ENCODE data around the gene GULP1.
"Not testable (repeated sequence)": the region's sequence is repeated elsewhere in the genome, so short reads cannot be mapped to it uniquely, and the experiment has no call there.

Gene GULP1

GRCh38 chr2:188522517-188522916 is 230.8 kb downstream of the GULP1 start:
- in situ Hi-C loops (cut with MboI; ENCODE audit: low sequenced_read_pairs): no loop called here

- in situ Hi-C loops (cut with MboI; ENCODE audit: low sequenced_read_pairs): no loop called here
Observed at GRCh38 chr2:188523919-188524318, 232.2 kb downstream of the GULP1 start.

- in situ Hi-C loops (cut with MboI; ENCODE audit: low sequenced_read_pairs): no loop called here
Observed at GRCh38 chr2:188524519-188525113, 232.9 kb downstream of the GULP1 start.

- in situ Hi-C loops (cut with MboI; ENCODE audit: low sequenced_read_pairs): no loop called here
Observed at GRCh38 chr2:188526701-188527100, 235.0 kb downstream of the GULP1 start.

- in situ Hi-C loops (cut with MboI; ENCODE audit: low sequenced_read_pairs): no loop called here
Observed at GRCh38 chr2:188527141-188527540, 235.5 kb downstream of the GULP1 start.

GRCh38 chr2:188527581-188527993 is 235.9 kb downstream of the GULP1 start:
- in situ Hi-C loops (cut with MboI; ENCODE audit: low sequenced_read_pairs): no loop called here

- in situ Hi-C loops (cut with MboI; ENCODE audit: low sequenced_read_pairs): no loop called here
Observed at GRCh38 chr2:188529710-188530109, 238.0 kb downstream of the GULP1 start.

- in situ Hi-C loops (cut with MboI; ENCODE audit: low sequenced_read_pairs): no loop called here
Observed at GRCh38 chr2:188534875-188535274, 243.2 kb downstream of the GULP1 start.

GRCh38 chr2:188551671-188552070 is 260.0 kb downstream of the GULP1 start:
- in situ Hi-C loops (cut with MboI; ENCODE audit: low sequenced_read_pairs): no loop called here

GRCh38 chr2:188557081-188557480 is 265.4 kb downstream of the GULP1 start:
- in situ Hi-C loops (cut with MboI; ENCODE audit: low sequenced_read_pairs): no loop called here

- in situ Hi-C loops (cut with MboI; ENCODE audit: low sequenced_read_pairs): not testable (repeated sequence)
Observed at GRCh38 chr2:188559455-188559854, 267.8 kb downstream of the GULP1 start.

- in situ Hi-C loops (cut with MboI; ENCODE audit: low sequenced_read_pairs): no loop called here
Observed at GRCh38 chr2:188561473-188561979, 269.9 kb downstream of the GULP1 start.

- in situ Hi-C loops (cut with MboI; ENCODE audit: low sequenced_read_pairs): no loop called here
Observed at GRCh38 chr2:188569431-188570165, 277.9 kb downstream of the GULP1 start.

- in situ Hi-C loops (cut with MboI; ENCODE audit: low sequenced_read_pairs): no loop called here
Observed at GRCh38 chr2:188570370-188570769, 278.7 kb downstream of the GULP1 start.

- in situ Hi-C loops (cut with MboI; ENCODE audit: low sequenced_read_pairs): no loop called here
Observed at GRCh38 chr2:188571543-188572303, 280.0 kb downstream of the GULP1 start.

GRCh38 chr2:188572592-188572991 is 280.9 kb downstream of the GULP1 start:
- in situ Hi-C loops (cut with MboI; ENCODE audit: low sequenced_read_pairs): no loop called here

GRCh38 chr2:188573453-188573852 is 281.8 kb downstream of the GULP1 start:
- in situ Hi-C loops (cut with MboI; ENCODE audit: low sequenced_read_pairs): no loop called here

- in situ Hi-C loops (cut with MboI; ENCODE audit: low sequenced_read_pairs): no loop called here
Observed at GRCh38 chr2:188576006-188576405, 284.3 kb downstream of the GULP1 start.

GRCh38 chr2:188576651-188577050 is 285.0 kb downstream of the GULP1 start:
- in situ Hi-C loops (cut with MboI; ENCODE audit: low sequenced_read_pairs): no loop called here

GRCh38 chr2:188577231-188577630 is 285.6 kb downstream of the GULP1 start:
- in situ Hi-C loops (cut with MboI; ENCODE audit: low sequenced_read_pairs): no loop called here

GRCh38 chr2:188580738-188581137 is 289.1 kb downstream of the GULP1 start:
- in situ Hi-C loops (cut with MboI; ENCODE audit: low sequenced_read_pairs): no loop called here

GRCh38 chr2:188582211-188582610 is 290.5 kb downstream of the GULP1 start:
- in situ Hi-C loops (cut with MboI; ENCODE audit: low sequenced_read_pairs): no loop called here

Measured in HL-60/S4 treated with phorbol 12-myristate 13-acetate at 8.2 ng/mL for 4 days and 3 days (cell line).